ENCODE measurements around the gene VKORC1.

- TF ChIP-seq, protein P1, sequence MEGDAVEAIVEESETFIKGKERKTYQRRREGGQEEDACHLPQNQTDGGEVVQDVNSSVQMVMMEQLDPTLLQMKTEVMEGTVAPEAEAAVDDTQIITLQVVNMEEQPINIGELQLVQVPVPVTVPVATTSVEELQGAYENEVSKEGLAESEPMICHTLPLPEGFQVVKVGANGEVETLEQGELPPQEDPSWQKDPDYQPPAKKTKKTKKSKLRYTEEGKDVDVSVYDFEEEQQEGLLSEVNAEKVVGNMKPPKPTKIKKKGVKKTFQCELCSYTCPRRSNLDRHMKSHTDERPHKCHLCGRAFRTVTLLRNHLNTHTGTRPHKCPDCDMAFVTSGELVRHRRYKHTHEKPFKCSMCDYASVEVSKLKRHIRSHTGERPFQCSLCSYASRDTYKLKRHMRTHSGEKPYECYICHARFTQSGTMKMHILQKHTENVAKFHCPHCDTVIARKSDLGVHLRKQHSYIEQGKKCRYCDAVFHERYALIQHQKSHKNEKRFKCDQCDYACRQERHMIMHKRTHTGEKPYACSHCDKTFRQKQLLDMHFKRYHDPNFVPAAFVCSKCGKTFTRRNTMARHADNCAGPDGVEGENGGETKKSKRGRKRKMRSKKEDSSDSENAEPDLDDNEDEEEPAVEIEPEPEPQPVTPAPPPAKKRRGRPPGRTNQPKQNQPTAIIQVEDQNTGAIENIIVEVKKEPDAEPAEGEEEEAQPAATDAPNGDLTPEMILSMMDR (IDR thresholded peaks at IDR 0.05; ENCODE audit: insufficient read depth, low read length) = no peak
- TF ChIP-seq POLR2AphosphoS5 (IDR thresholded peaks at IDR 0.05; ENCODE audit: low read depth) = no peak
- TF ChIP-seq, protein P2, sequence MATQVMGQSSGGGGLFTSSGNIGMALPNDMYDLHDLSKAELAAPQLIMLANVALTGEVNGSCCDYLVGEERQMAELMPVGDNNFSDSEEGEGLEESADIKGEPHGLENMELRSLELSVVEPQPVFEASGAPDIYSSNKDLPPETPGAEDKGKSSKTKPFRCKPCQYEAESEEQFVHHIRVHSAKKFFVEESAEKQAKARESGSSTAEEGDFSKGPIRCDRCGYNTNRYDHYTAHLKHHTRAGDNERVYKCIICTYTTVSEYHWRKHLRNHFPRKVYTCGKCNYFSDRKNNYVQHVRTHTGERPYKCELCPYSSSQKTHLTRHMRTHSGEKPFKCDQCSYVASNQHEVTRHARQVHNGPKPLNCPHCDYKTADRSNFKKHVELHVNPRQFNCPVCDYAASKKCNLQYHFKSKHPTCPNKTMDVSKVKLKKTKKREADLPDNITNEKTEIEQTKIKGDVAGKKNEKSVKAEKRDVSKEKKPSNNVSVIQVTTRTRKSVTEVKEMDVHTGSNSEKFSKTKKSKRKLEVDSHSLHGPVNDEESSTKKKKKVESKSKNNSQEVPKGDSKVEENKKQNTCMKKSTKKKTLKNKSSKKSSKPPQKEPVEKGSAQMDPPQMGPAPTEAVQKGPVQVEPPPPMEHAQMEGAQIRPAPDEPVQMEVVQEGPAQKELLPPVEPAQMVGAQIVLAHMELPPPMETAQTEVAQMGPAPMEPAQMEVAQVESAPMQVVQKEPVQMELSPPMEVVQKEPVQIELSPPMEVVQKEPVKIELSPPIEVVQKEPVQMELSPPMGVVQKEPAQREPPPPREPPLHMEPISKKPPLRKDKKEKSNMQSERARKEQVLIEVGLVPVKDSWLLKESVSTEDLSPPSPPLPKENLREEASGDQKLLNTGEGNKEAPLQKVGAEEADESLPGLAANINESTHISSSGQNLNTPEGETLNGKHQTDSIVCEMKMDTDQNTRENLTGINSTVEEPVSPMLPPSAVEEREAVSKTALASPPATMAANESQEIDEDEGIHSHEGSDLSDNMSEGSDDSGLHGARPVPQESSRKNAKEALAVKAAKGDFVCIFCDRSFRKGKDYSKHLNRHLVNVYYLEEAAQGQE (IDR thresholded peaks at IDR 0.05; ENCODE audit: insufficient replicate concordance, low read depth) = no peak
- TF ChIP-seq GABPA (IDR thresholded peaks at IDR 0.05; ENCODE audit: low read depth) = no peak
These were observed 11.5 kb downstream of the VKORC1 start for GRCh38 chr16:31083081-31083480.

Measured in HL-60 (cell line).